NCI-H1417 treated with DMSO at 0.1 percent for 48 hours (cell line): Measurements from ENCODE around the gene FASN.
"Not testable (repeated sequence)": the region's sequence is repeated elsewhere in the genome, so short reads cannot be mapped to it uniquely, and the experiment has no call there.

Experiments
- DNase-seq: peaks from one replicate; lab custom pipeline; 2025; lab: John Stamatoyannopoulos, UW

FASN gene

DNA sequence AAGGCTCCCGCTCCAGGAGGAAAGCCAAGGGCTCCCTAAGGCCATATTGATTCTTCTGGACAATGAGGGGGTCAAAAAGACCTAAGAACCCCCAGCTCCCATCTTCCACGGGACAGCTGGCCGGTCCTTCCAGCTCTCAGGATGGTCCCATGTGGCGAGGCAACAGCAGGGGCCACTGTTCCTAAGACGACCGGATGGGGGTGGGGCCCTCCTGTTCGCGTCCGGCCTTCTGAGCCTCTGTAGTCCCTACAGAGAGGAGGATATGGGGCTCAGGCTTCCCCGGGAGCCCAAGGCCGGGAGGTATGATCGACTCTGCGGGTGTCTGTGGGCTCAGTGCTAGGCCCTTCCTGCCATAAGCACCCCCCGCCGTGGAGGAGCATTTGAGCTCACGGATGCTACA, 54.5 kb downstream of the FASN start:
- DNase-seq: no peak

DNA sequence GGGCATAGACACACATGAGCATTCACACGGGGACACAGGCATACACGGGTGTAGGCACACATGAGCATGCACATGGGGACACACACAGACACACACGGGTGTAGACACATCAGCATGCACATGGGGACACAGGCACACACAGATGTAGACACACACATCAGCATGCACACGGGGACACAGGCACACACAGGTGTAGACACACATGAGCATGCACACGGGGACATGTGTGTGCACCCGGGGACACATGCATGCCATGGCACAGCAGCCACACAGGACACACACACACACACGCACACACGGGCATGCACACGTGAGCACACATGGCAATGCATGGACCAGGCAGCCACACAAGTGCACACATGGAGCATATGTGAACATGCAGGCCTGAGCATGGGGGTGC, 55.4 kb downstream of the FASN start:
- no peak for DNase-seq

DNA sequence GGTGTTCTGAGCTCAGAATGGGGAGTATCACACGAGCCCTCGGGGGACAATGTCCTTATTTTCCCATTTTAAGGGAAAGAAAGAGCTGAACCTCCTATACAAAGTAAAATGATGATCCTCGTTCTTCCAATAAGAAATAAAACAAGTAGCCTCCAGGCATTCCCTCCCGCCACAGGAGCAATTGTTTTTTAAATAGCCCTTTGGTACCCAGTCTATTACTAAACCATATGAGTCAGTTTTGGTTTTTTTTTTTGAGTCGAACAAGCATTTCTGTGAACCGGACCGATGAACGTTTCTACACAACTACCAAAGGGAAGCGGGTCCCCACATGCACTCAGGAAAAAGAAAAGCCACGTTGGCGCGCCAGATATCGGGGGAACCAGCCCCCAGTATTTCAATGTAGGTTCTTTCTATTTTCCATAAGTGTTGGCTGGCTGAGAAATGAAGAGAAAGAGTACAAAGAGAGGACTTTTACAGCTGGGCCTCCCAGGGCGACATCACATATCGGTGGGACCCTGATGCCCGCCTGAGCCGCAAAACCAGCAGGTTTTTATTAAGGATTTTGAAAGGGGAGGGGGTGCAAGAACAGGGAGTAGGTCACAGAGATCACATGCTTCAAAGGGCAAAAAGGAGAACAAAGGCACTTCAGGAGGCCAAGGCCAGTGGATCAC, 56.8 kb downstream of the FASN start:
- DNase-seq: no peak

DNA sequence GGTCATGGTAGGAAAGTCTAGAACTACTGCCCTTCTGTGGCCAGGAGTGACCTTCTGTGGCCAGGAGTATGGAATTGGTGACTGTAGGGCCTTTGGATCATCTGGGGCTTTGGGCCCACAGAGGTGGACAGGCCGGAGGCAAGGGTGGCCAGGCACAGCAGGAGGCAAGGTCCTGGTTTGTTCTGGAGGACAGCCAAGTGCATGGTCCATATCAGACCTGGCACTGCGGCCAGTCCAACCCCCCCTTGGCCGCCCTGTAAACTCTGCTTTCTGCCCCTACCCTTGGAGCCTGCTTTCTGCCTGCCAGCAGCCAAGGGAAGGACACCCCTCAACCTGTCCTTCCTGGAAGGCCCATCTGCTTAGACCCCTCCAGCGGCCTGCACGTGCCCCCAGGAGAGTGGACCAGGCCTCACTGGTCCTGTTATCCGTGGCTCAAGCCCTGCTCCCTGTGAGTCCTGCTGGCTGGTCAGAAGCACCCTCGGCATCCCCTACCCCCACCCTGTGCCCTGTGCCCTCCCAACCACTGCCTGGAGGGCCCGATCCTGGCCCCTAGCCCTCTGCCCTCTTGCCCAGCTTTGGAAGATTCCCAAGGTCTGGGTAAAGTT, 58.2 kb downstream of the FASN start:
- DNase-seq: no peak

DNA sequence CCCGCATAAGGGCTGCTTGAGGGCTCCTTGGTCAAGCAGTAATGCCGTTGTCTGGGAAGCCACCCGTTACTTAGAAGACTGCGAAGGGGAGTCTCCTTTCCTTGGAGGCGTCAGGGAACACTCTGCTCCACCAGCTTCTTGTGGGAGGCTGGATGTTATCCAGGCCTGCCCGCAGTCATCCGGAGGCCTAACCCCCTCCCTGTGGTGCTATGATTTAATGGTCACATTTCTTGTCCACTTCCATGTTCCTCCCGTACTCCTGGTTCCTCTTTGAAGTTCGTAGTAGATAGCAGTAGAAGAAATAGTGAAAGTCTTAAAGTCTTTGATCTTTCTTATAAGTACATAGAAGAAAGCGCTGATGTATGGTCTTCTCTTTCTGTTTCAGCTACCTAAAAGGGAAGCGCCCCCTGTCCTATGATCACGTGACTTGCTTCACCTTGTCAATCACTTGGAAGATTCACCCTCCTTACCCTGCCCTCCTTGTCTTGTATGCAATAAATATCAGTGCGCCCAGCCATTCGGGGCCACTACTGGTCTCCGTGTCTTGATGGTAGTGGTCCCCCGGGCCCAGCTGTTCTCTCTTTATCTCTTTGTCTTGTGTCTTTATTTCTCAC, 59.1 kb downstream of the FASN start:
- not testable (repeated sequence) for DNase-seq

DNA sequence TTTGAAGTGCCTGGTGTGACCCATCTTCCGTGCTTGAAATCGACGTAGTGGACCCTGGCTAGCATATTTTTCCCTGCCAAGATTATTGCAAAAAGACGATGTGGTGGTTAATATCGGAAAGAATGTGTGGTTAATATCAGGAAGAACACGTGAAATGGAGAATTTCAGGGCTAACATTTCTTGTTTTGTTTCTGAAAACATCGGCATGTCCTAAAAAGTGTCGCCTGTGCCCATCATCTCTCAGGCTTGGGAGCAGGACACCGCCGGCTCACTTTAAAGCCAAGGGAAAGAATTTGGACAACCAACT, 60.2 kb downstream of the FASN start:
- no peak for DNase-seq

DNA sequence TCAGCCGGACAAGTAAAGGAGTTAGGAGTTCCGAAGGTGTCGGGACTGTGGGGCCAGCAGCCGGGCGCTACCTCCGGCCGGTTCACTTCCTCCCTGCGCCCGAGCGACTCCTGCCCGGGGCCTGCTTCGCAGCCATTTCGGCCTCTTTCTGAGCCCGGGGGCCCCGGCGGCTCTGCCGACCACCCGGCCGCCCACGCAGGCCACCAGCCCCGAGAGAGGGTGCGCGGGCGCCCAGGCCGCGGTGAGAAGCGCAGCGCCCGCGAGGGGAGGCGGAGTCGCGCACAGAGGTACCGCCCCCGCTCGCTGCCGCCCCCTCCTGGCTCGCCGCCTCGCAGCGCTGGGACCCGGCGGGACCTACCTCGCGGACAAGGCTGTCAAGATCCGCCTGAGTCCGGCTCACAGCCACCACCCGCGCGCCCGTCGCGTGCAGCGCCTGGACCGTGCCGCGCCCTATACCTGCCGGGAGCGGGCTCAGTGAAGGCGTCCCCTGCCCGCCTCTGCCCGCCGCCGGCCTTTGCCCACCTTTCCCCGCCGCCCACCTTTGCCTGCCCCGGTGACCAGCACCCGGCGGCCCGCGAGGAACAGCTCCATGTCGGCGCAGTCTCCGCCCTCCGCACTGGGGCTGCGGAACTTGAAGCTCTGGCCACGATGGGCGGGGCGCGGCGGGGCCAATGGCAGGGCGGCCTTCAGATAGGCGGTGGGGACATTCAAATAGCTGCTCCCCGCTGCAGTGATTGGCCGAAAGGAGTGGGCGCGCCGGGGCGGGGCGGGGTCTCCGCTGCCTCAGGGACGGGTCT, 60.7 kb downstream of the FASN start, which contains the start of gene DCXR:
DCXR (minus strand) TSS at position 606 of the 797 bp plus-strand sequence; CDS start at position 591, 15 bp downstream.
- DNase-seq: peak; percentile 63

DNA sequence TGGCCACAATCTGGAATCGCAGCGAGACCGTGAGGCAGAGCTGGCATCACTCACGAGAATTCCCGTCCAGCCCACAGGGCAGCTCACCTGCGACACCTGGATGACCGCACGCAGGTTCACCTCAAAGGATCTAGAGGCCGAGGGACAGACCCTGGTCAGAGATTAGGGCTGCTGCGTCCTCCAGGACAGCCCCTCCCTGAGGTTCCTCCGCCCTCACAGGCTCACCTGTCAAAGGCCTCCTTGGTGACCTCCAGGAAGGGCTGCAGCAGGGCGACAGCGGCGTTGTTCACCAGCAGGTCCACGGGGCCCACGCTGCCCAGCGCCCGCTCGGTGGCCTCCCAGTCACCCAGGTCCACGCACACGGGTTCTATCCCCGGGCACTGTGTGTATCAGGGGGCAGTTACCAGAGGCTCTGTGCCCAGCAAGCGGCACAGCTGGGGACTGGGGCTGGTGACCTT, 61.4 kb downstream of the FASN start:
- no peak for DNase-seq

DNA sequence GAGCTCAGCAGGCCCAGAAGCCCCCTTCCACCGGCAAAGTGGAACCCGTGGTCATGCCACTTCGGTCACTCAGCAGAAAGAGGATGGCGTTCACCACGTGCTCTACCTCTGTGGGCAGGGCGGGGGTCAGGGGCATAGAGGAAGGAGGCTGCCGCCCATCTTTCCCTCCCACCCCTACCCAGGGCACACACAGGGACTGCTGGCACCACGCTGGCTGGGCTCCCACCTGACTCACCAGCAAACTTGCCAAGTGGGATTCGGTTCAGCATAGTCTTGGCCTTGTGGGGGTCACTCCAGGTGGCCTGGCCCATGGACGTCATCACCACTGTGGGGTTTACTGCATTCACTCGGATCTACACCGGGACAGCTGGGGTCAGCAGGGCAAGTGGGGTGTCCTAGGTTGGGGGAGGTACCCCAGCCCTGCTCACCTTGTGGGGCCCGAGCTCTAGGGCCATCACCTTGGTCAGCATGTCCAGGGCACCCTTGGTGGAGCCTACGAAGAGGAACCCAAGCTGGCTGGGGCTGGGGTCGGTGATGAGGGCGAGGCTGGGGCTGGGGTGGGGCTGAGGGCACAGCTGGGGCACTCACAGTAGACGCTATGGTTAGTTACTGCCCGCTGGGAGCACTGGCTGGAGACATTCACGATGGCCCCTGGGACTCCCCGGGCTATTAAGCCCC, 61.9 kb downstream of the FASN start:
- DNase-seq: no peak

DNA sequence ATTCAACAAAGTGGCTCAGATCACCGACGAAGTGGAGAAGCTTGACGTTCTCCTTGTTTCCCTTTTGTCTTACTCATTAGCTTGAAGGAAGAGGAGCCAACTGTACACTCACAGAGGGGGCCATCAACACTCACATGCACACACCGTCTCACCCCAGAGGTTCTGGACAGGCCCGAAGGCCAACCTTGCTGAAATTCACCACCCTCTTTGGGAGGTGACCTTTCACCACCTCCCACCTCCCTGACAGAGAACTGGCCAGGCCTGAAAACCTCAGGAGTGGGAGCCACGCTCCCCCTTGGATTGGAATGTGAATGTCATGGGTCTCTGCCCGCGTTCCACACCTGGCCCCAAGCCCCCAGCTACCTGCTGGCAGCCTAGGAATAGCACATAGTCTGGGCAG, 62.5 kb downstream of the FASN start:
- no peak for DNase-seq

DNA sequence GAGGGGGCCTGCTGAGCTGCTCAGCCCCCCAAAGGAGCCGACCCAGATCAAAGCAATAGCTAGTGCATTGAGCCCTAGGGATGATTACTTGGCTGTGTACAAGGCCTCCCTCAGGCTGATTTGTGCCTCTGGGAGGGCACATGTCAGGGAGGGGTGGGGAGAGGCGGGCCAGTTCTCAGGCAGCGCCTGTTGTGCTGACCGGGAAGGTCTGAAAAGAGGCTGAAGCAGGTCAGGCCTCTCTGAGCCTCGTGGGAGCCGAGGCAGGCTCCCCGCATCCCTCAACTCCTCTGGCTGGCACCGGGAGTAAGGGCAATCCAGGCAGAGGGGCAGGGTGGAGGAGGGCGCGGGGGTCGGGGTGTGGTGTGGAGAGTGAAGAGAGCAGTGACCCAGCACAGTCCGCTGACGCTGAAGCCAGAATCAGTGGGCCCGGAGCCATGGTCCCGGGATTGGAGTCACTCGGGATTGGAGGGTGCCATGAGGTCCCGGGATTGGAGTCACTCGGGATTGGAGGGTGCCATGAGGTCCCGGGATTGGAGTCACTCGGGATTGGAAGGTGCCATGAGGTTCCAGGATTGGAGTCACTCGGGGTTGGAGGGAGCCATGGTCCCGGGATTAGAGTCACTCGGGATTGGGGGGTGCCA, 63.5 kb downstream of the FASN start:
- no peak for DNase-seq

DNA sequence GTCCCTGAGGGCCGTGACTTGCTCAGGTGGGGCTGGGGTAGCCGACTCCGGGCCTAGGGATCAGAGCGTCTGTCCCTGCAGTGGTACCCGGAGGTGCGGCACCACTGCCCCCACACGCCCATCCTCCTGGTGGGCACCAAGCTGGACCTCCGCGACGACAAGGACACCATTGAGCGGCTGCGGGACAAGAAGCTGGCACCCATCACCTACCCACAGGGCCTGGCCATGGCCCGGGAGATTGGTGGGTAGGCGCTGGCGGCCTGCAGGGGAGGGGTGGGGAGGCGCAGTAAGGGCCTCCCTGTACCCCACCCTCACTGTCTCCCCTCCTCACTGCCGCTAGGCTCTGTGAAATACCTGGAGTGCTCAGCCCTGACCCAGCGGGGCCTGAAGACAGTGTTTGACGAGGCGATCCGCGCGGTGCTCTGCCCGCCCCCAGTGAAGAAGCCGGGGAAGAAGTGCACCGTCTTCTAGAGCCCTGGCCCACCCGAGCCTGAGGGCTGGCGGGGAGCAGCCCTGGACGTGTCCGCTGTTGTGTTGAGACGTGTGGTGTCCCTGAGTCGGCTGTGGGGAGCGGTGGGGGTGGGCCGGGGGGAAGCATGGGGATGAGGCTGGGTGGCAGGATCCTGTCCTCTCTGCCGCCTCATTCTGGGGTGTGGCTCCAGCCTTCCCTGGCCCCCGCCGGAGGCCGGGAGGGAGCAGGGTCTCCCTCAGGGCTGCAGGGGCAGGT, 64.5 kb downstream of the FASN start:
- DNase-seq: no peak

DNA sequence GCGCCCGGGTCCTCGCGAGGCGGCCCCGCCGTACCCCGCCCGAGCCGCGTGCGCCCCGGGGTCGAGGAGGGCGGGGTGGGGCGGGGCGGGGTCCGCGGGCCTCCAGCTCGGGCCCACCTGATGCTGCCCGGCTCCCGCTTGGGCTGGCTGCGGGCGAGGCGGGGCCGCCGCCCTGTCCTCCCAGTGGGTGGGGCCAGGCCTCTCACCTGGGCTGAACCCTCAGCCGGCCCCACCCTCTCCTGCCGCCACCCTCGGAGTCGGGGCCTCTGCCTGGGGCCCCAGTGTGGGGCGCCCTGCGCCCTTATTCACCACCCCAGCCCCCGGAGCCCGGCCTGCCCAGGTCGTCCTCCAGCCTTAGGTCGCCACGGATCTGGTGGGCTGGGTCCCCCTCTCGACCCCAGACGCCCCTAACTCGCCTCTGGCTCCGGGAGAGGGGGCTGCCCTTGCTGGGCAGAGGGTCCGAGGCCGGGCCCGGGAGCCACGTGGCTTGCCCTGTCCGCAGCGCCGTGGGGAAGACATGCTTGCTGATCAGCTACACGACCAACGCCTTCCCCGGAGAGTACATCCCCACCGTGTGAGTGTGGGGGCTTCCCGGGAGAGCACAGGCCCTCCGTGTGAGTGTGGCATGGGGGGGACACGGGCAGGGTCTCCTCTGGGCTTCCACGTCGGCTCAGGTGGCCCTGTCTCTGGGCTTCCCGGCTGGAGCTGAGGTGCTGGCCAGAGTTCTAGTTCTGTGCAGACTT, 66.0 kb downstream of the FASN start:
- DNase-seq: no peak

DNA sequence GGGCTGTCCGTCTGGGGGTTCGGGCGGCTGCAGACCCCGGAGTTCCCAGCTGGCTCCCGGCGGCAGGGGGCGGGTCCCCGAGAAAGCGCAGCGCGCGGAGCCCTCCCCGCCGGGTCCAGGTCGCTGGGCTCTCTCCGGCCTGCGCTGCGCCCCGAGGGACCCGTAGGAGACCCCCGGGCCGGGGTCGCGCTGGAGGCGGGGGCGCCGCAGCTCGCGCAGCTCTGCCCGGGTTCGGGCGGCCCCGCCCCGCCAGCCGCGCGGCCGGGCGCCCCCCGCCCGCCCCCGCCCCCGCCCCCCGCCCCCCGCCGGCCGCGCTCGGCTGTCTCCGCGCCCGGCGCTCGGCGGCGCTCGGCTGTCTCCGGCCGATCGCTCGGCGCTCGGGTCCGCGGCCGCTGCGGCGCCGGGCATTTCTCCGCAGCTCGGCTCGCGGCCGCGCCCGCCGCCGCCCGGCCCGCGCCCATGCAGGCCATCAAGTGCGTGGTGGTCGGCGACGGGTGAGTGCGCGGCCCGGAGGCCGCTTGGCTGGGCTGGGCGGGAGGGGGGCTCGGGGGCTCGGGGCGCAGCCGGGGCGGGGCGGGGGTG, 66.6 kb downstream of the FASN start, which contains the start of gene RAC3:
RAC3 (plus strand) TSS at position 376 of the 582 bp plus-strand sequence; CDS start at position 460, 84 bp downstream.
- no peak for DNase-seq

DNA sequence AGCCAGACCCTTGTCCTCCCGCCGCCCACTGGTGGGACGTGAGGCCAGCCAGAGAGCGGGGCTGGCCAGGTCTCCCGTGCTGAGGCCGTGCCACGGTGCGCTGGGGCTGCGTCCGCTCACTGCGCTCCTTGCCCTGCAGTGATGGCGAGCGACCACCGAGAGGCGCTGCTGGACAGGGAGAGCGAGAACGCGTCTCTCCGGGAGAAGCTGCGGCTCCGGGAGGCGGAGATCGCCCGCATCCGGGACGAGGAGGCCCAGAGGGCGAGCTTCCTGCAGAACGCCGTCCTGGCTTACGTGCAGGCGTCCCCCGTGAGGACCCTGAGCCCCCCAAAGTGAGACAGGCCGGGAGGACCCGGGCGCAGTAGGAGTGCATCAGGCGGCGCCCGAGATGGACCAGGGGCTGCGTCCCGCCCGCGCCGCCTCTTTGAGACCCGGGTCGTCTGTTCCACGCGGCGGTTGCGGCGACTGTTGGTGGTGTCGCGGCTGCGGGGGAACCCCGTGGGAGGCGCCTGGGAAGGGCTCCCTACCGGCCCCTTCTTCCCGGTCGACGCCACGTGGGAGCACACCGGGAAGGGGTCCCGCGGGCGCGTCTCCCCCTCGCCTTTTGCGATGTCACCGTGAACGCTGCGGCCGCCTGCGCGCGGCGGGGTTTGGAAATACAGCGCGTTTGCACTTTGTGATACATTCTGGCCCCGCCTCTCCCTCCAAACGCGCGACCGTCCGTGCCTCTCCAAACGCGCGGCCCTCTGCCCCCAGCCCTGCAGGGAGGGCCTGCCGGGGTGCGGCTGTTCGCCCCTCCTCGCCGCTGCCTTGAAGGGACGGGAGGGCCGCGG, 67.3 kb downstream of the FASN start:
- DNase-seq: no peak

DNA sequence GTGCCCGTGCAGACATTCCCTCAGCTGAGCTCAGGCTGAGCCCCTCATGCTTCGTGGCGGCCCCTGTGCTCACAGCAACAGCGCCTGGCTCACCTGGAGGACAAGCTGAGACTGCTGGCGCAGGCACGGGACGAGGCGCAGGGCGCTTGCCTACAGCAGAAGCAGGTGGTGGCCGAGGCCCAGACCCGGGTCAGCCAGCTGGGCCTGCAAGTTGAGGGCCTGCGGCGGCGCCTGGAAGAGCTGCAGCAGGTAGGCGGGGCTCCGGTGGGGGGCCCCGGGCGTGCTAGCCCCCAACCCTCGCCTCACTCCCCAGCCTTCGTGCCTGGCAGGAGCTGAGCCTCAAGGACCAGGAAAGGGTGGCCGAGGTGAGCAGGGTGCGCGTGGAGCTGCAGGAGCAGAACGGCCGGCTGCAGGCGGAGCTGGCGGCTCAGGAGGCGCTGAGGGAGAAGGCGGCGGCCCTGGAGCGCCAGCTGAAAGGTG, 68.0 kb downstream of the FASN start:
- no peak for DNase-seq

DNA sequence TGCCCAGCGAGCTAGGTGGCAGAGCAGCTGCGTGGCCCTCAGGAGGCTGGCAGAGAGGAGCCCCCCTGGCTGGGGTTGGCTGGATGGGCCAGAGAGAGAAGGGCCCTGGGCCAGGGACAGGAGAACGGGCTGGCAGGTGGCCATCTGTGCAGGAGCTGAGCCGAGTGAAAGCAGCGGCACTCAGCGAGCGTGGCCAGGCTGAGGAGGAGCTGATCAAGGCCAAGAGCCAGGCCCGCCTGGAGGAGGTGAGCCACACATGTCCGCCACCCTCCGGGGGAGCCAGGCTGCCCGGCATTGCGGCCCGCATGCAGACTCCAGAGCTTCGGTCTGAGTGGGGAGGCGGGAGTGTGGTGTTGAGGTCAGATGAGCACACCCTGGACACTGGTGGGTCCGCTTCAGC, 68.6 kb downstream of the FASN start:
- DNase-seq: no peak

DNA sequence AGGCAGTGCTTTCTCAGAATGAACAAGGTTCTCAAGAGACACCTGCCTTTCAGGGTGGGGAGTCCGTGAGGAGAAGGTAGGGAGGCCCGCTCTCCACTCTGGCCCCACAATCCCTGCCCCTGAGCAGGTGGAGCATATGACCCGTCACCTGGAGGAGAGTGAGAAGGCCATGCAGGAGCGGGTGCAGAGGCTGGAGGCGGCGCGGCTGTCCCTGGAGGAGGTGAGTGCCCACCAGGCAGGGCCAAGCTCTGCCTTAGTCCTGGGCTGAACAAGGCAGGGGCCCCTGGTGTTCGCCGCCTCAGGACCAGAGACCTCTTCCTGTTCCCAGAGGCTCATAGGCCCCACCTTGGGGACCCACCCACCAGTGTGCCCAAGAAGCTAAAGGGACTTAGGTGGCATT, 69.1 kb downstream of the FASN start:
- no peak for DNase-seq
